Right renal cortex interstitium (tissue), 3 donors: ENCODE results near the gene GDPD3. TPM values are rescaled to one million over a fixed set of nuclear protein-coding genes. Genes with fewer than 3 reads are reported as not detected.

ENCODE experiments used
- DNase-seq, 3 donors: peaks; one replicate each; pipeline ENCODE4 v3.0.0-alpha.2; 2013; ENCODE audit warnings: low read depth in 3 of 3, low spot score in 2 of 3
- polyA plus RNA-seq, 3 donors: library from polyadenylated mRNA; unstranded; fragments of 120-200 nt; gene quantifications; one replicate each; pipeline ENCODE4 v1.2.1, GENCODE V29; 2013; ENCODE audit not compliant: insufficient read length in 3 of 3

Gene GDPD3
- polyA plus RNA-seq, 3 donors = 8.5 to 9.9 (median 9.8) TPM

DNA sequence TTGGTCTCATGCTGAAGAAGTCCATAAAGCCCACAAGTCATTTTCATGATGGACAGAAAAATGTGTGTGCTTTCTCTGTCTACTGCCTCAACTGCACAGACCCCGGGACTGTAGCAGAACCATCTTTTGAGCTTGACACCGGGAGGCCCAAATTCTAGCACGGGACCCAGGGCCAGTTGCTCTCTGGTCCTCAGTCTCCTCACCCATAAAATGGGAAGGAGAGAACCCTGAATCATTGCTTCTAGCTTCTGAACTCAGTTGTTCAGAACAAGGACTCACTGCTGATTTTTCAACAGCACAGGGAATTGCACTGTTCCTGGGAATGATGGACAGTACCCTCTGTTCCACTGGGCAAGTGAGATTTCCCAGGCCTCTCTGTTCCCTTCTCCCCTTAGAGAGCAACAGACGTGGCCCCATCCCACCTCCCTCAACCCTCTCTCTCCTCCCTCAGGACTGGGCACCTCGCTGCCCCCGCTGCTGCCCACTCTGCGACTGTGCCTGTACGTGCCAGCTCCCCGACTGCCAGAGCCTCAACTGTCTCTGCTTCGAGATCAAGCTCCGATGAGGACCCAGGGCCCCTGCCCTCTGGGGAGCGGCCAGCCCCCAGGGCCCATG, 50.0 kb downstream of the GDPD3 start:
- DNase-seq = no peak

GRCh38 chr16:30060836-30061554, 52.3 kb downstream of the GDPD3 start:
- DNase-seq = no peak

GRCh38 chr16:30060346-30060745, 53.0 kb downstream of the GDPD3 start:
- DNase-seq = no peak

GRCh38 chr16:30054959-30055553, 58.3 kb downstream of the GDPD3 start:
- DNase-seq = no peak

Other genes starting within 250 kb of the GDPD3 start
- 10 to 100 TPM in 1 of 3 donors, 1 to 10 TPM in 2; 9.0 to 10.8 (median 9.5) TPM for gene SEZ6L2, start 214.0 kb downstream of the GDPD3 start, polyA plus RNA-seq
- under 1 TPM; 0.52 to 0.87 (median 0.54) TPM for gene ASPHD1, start 213.0 kb downstream of the GDPD3 start, polyA plus RNA-seq
- 10 to 100 TPM; 13.8 to 15.7 (median 14.2) TPM for gene KCTD13, start 187.3 kb downstream of the GDPD3 start, polyA plus RNA-seq
- 100 to 1,000 TPM in 1 of 3 donors, 10 to 100 TPM in 2; 93.1 to 107 (median 96.3) TPM for gene TMEM219, start 151.5 kb downstream of the GDPD3 start, polyA plus RNA-seq
- gene TAOK2, start 139.7 kb downstream of the GDPD3 start, polyA plus RNA-seq = 10 to 100 TPM; 33.6 to 36.9 (median 36.4) TPM
- 10 to 100 TPM; 16.2 to 18.8 (median 18.0) TPM for gene HIRIP3, start 117.9 kb downstream of the GDPD3 start, polyA plus RNA-seq
- gene INO80E, start 117.3 kb downstream of the GDPD3 start, polyA plus RNA-seq = 10 to 100 TPM; 34.5 to 37.9 (median 36.7) TPM
- gene DOC2A, start 102.5 kb downstream of the GDPD3 start, polyA plus RNA-seq = 1 to 10 TPM; 1.6 to 2.3 (median 1.7) TPM
- not detected for gene C16orf92, start 90.3 kb downstream of the GDPD3 start, polyA plus RNA-seq
- under 1 TPM; 0.60 to 0.93 (median 0.90) TPM for gene TLCD3B, start 82.3 kb downstream of the GDPD3 start, polyA plus RNA-seq
- gene ALDOA, start 47.8 kb downstream of the GDPD3 start, polyA plus RNA-seq = 100 to 1,000 TPM; 451 to 496 (median 456) TPM
- gene PPP4C, start 37.5 kb downstream of the GDPD3 start, polyA plus RNA-seq = 10 to 100 TPM; 80.0 to 95.1 (median 92.9) TPM
- under 1 TPM; 0.65 to 0.88 (median 0.79) TPM for gene TBX6, start 21.6 kb downstream of the GDPD3 start, polyA plus RNA-seq
- gene YPEL3, start 17.3 kb downstream of the GDPD3 start, polyA plus RNA-seq = 10 to 100 TPM; 41.4 to 49.2 (median 42.2) TPM
- gene MAPK3, start 9.7 kb upstream of the GDPD3 start, polyA plus RNA-seq = 10 to 100 TPM; 71.4 to 92.7 (median 84.1) TPM
- 1 to 10 TPM; 7.2 to 9.9 (median 9.3) TPM for gene CORO1A, start 70.1 kb upstream of the GDPD3 start, polyA plus RNA-seq
- 10 to 100 TPM; 24.1 to 27.7 (median 26.4) TPM for gene BOLA2B, start 80.1 kb upstream of the GDPD3 start, polyA plus RNA-seq
- 10 to 100 TPM; 14.8 to 17.2 (median 16.3) TPM for gene SLX1A, start 80.3 kb upstream of the GDPD3 start, polyA plus RNA-seq
- 10 to 100 TPM in 2 of 3 donors, 1 to 10 TPM in 1; 2.2 to 13.9 (median 11.9) TPM for gene SULT1A3, start 85.7 kb upstream of the GDPD3 start, polyA plus RNA-seq
- 1 to 10 TPM; 3.8 to 5.6 (median 5.3) TPM for gene NPIPB13, start 134.9 kb upstream of the GDPD3 start, polyA plus RNA-seq
- gene CD2BP2, start 241.8 kb upstream of the GDPD3 start, polyA plus RNA-seq = 10 to 100 TPM; 58.4 to 62.9 (median 61.3) TPM